Thymus (tissue), 11 donors: ENCODE results near the gene PTPA. TPM values are rescaled to one million over a fixed set of nuclear protein-coding genes. Genes with fewer than 3 reads are reported as not detected.
A peak's percentile ranks its signal among the peaks of the same experiment; 100 is the strongest.
"Not testable (repeated sequence)": the region's sequence is repeated elsewhere in the genome, so short reads cannot be mapped to it uniquely, and the experiment has no call there.

Source experiments
- DNase-seq, 9 donors: peaks; one replicate each; pipeline ENCODE4 v3.0.0-alpha.2; 2013; ENCODE audit warnings: low spot score in 9 of 9, low read depth in 6 of 9, missing footprints in 1 of 9
- H3K27ac ChIP-seq, 2 donors: one replicate each; pipeline ENCODE4 v1.5.1; 2013; ENCODE audit warnings: control low read depth in 1 of 2, low read depth in 1 of 2, low read length in 1 of 2, mild to moderate bottlenecking in 1 of 2, moderate library complexity in 1 of 2
- H3K27me3 ChIP-seq, 2 donors: one replicate each; pipeline ENCODE4 v1.5.1; 2013; ENCODE audit warnings: low read length in 1 of 2; ENCODE audit not compliant: control insufficient read depth in 2 of 2, insufficient read depth in 1 of 2
- H3K36me3 ChIP-seq, 2 donors: one replicate each; pipeline ENCODE4 v1.5.1; 2013; ENCODE audit warnings: low read length in 1 of 2, mild to moderate bottlenecking in 1 of 2, moderate library complexity in 1 of 2; ENCODE audit not compliant: control insufficient read depth in 2 of 2, insufficient read depth in 2 of 2
- H3K4me1 ChIP-seq, 2 donors: one replicate each; pipeline ENCODE4 v1.5.1; 2013; ENCODE audit warnings: low read length in 2 of 2; ENCODE audit not compliant: control insufficient read depth in 2 of 2, insufficient read depth in 2 of 2
- H3K4me3 ChIP-seq, 2 donors: one replicate each; pipeline ENCODE4 v1.5.1; 2013; ENCODE audit warnings: low read length in 2 of 2, control low read depth in 1 of 2, mild to moderate bottlenecking in 1 of 2
- H3K9me3 ChIP-seq, 2 donors: one replicate each; pipeline ENCODE4 v1.5.1; 2013; ENCODE audit warnings: low read length in 1 of 2, mild to moderate bottlenecking in 1 of 2; ENCODE audit not compliant: control insufficient read depth in 2 of 2, insufficient read depth in 1 of 2
- WGBS: extraction: QIAGEN DNeasy Blood & Tissue Kit; methylation state at CpG from one replicate; pipeline ENCODE4 v1.1.7; 2013; 5-methylcytosine and 5-hydroxymethylcytosine counted together
- polyA plus RNA-seq: library from polyadenylated mRNA; stranded (reverse); fragments of 200-250 nt; gene quantifications from one replicate; pipeline ENCODE4 v1.2.3, GENCODE V29; 2013
- total RNA-seq: library from RNA; stranded (reverse); fragments of 120-200 nt; gene quantifications from one replicate; pipeline ENCODE4 v1.2.4, GENCODE V29; 2013
- donor health status: healthy.

PTPA gene
- total and polyA plus RNA-seq, 2 donors: 68.3 to 70.1 TPM

- 88% methylated on average over 5 of the region's 5 CpGs for WGBS
- not testable (repeated sequence) for H3K27ac ChIP-seq
- peaks cover 8 to 17% of the 10 kb centered on the region in 2 donors for H3K4me1 ChIP-seq
These were observed 52.0 kb downstream of the PTPA start for GRCh38 chr9:129163198-129163670.

GRCh38 chr9:129163753-129164152, 52.5 kb downstream of the PTPA start:
- Histone ChIP-seq H3K27ac (no peak overlapping the region), H3K27me3 (no peaks in the 10 kb centered on the region), H3K36me3 (no peaks in the 10 kb centered on the region), H3K4me1 (peaks cover 8 to 17% of the 10 kb centered on the region in 2 donors), H3K9me3 (no peaks in the 10 kb centered on the region), H3K4me3 (no peak overlapping the region)
- no peak for DNase-seq
- 97% methylated on average over 10 of the region's 10 CpGs for WGBS

More at GRCh38 chr9:129163198-129163670, 52.0 kb downstream of the PTPA start:
- not testable (repeated sequence) for H3K27me3 ChIP-seq, H3K36me3 ChIP-seq, DNase-seq, H3K9me3 ChIP-seq, H3K4me3 ChIP-seq

- 94% methylated on average over 9 of the region's 9 CpGs for WGBS
- Histone ChIP-seq H3K4me3 (no peak overlapping the region), H3K4me1 (peaks cover 8 to 17% of the 10 kb centered on the region in 2 donors)
These were observed 53.2 kb downstream of the PTPA start for GRCh38 chr9:129164246-129164930.

DNA sequence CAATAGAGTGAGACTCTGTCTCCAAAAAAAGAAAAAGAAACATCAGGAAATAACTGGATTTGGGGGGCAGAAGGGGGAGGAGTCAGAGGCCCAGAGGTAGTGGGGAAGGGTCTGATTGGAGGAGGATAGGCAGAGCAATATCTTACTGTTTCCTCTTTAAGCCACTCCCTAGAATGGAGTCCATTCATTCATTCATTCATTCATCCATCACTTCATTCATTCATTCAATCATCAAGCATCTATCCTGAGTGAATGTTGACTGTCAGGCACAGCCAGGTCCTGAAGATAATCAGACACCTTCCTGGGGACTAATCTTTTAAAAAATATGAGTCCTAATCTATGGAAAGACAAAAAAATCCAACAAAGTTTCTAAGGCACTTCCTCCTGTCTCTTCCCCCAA, 54.0 kb downstream of the PTPA start:
- H3K9me3 ChIP-seq: no peaks in the 10 kb centered on the region
- H3K27ac ChIP-seq: no peak overlapping the region
- H3K4me1 ChIP-seq: peaks cover 8 to 17% of the 10 kb centered on the region in 2 donors
- H3K36me3 ChIP-seq: no peaks in the 10 kb centered on the region
- H3K27me3 ChIP-seq: no peaks in the 10 kb centered on the region
- no peak for DNase-seq
- H3K4me3 ChIP-seq: no peak overlapping the region

More at GRCh38 chr9:129164246-129164930, 53.2 kb downstream of the PTPA start:
- no peaks in the 10 kb centered on the region for H3K9me3 ChIP-seq
- peak overlapping the region in 1 of 2 donors; percentile 26 for H3K27ac ChIP-seq
- DNase-seq: no peak
- H3K27me3 ChIP-seq: no peaks in the 10 kb centered on the region
- no peaks in the 10 kb centered on the region for H3K36me3 ChIP-seq

- Histone ChIP-seq H3K9me3 (no peaks in the 10 kb centered on the region), H3K4me3 (peak overlapping the region in 1 of 2 donors; percentile 19), H3K27ac (peak overlapping the region; percentile 20 to 56), H3K27me3 (peaks cover 0 to 8% of the 10 kb centered on the region in 2 donors), H3K36me3 (no peaks in the 10 kb centered on the region), H3K4me1 (peaks cover 8 to 17% of the 10 kb centered on the region in 2 donors)
- WGBS: 29% methylated on average over 18 of the region's 18 CpGs
- peak in 5 of 9 donors; percentile 32 to 73 (median 48) for DNase-seq
These were observed 55.7 kb downstream of the PTPA start for GRCh38 chr9:129166623-129167557.

DNA sequence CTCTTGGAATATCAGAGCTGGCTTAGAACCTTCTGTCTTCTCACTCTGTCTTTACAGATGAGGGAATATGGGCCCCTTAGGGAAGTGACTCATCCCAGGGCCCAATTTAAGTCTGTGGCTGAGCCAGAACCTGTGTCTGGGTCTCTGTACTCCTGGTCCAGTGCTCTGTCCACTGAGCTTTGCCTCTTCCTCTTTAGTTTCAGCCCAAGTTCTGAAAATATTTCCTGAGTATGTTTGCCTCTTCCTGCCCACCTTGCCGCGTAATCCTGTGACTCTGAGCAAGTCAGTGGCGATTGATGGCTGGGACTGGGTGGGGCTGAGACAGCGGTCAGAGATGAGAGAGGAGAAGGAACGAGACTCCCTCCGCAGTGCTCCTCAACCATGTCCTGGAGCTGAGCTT, 59.0 kb downstream of the PTPA start:
- WGBS: 68% methylated on average over 6 of the region's 6 CpGs
- Histone ChIP-seq H3K27me3 (peaks cover 24 to 41% of the 10 kb centered on the region in 2 donors), H3K9me3 (peaks cover 0 to 11% of the 10 kb centered on the region in 2 donors), H3K4me1 (peaks cover 19 to 37% of the 10 kb centered on the region in 2 donors), H3K4me3 (no peak overlapping the region), H3K27ac (no peak overlapping the region), H3K36me3 (no peaks in the 10 kb centered on the region)
- DNase-seq: no peak

DNA sequence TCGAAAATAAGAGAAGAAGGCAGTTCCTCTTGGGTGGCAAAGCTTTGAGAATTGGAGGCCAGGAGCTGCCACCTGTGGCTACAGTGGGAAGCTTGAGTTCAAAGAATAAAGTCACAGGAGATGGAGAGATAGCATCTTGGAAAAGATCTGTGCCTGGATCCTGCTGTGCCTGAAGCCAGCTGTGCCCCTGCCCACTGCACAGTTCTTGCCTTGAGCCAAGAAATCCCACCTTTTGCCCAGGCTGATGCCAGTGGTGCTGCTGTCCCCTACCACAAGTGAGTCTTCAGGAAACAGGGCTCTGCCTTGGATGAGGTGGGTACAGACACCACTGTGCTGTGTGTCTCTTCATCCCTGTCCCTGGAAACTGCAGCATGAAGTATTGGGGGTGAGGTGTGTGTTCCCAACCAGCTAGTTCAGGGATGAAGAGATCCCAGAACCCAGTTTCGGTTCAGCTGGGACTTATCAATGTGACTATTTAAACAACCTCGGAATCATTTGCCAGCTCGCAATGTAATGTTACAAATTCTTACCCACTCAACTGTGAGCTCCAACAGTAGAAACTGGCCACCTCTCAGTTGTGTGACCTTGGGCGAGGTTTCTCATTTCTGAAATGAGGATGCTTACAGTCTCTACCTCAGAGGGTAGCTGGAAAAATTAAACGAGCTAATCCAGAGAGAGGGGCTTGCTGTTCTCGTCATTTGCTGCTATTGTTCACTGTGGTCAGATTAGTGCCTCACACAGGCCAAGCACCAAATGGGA, 61.0 kb downstream of the PTPA start:
- peaks cover 36 to 61% of the 10 kb centered on the region in 2 donors for H3K27me3 ChIP-seq
- H3K36me3 ChIP-seq: no peaks in the 10 kb centered on the region
- H3K27ac ChIP-seq: no peak overlapping the region
- no peak overlapping the region for H3K4me3 ChIP-seq
- DNase-seq: no peak
- peaks cover 24 to 48% of the 10 kb centered on the region in 2 donors for H3K4me1 ChIP-seq
- 91% methylated on average over 7 of the region's 7 CpGs for WGBS
- H3K9me3 ChIP-seq: peaks cover 0 to 17% of the 10 kb centered on the region in 2 donors

DNA sequence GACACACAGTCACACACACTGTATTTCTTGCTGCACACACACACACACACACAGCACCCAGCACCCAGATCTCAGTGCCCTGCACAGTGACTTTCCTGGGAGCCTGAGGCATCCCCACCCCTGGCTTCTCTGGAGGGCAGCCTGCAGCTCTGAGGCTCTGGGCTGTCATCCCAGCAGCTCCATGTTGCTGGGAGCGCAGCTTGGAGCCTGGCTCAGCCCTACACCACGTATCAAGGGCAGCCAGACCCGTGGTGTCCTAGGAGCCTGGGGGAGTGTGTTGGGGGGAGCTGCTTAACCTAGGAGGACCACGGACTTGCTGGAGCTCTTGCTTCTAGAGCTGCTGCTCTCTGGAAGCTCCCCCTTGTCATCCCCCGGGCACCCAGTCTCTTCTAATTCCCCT, 61.6 kb downstream of the PTPA start:
- 72% methylated on average over 5 of the region's 5 CpGs for WGBS
- Histone ChIP-seq H3K36me3 (no peaks in the 10 kb centered on the region), H3K4me3 (no peak overlapping the region), H3K9me3 (peaks cover 0 to 17% of the 10 kb centered on the region in 2 donors), H3K4me1 (peaks cover 19 to 45% of the 10 kb centered on the region in 2 donors), H3K27me3 (peaks cover 41 to 63% of the 10 kb centered on the region in 2 donors), H3K27ac (no peak overlapping the region)
- no peak for DNase-seq
